Smooth muscle cell (in vitro differentiated cells): ENCODE measurements around the gene TNFSF11. TPM values are rescaled to one million over a fixed set of nuclear protein-coding genes. Genes with fewer than 3 reads are reported as not detected.

Experiments used
- DNase-seq: peaks from one replicate; lab custom pipeline; 2025; ENCODE audit not compliant: unreplicated experiment; lab: John Stamatoyannopoulos, UW
- H2AFZ ChIP-seq: fragments of 200-600 bp; sonication (generic); 2 replicates; pipeline ENCODE4 v1.6.0; 2016; ENCODE audit warnings: antibody characterized with exemption, low read depth, mild to moderate bottlenecking
- H3F3A ChIP-seq: fragments of 200-600 bp; sonication (generic); 2 replicates; pipeline ENCODE4 v1.6.0; 2017; ENCODE audit warnings: antibody characterized with exemption, low read depth
- H3K27ac ChIP-seq: fragments of 200-600 bp; sonication (generic); 2 replicates; pipeline ENCODE4 v1.5.1; 2016; ENCODE audit warnings: low read depth, mild to moderate bottlenecking
- H3K27me3 ChIP-seq: fragments of 200-600 bp; sonication (generic); 2 replicates; pipeline ENCODE4 v1.6.1; 2016; ENCODE audit warnings: low read depth, mild to moderate bottlenecking
- H3K36me3 ChIP-seq: fragments of 200-600 bp; sonication (generic); 2 replicates; pipeline ENCODE4 v1.5.1; 2016; ENCODE audit warnings: low read depth
- H3K4me1 ChIP-seq: fragments of 200-600 bp; sonication (generic); 2 replicates; pipeline ENCODE4 v1.5.1; 2016; ENCODE audit warnings: low read depth
- H3K4me2 ChIP-seq: fragments of 200-600 bp; sonication (generic); 2 replicates; pipeline ENCODE4 v1.6.0; 2016; ENCODE audit warnings: mild to moderate bottlenecking
- H3K4me3 ChIP-seq: fragments of 200-600 bp; sonication (generic); 2 replicates; pipeline ENCODE4 v1.5.1; 2016; ENCODE audit warnings: mild to moderate bottlenecking
- H3K79me2 ChIP-seq: fragments of 200-600 bp; sonication (generic); 2 replicates; pipeline ENCODE4 v1.6.0; 2016; ENCODE audit warnings: low read depth, mild to moderate bottlenecking
- H3K9ac ChIP-seq: fragments of 200-600 bp; sonication (generic); 2 replicates; pipeline ENCODE4 v1.6.0; 2016; ENCODE audit warnings: low read depth
- H3K9me3 ChIP-seq: fragments of 200-600 bp; sonication (generic); replicated peaks from 2 replicates; pipeline ENCODE4 v1.5.1; 2016; ENCODE audit warnings: low read depth
- H4K20me1 ChIP-seq: fragments of 200-600 bp; sonication (generic); 2 replicates; pipeline ENCODE4 v1.6.0; 2016; ENCODE audit warnings: low read depth
- WGBS: methylation state at CpG from one replicate; pipeline ENCODE4 v1.1.7; 2016; ENCODE audit warnings: low lambda C conversion rate; 5-methylcytosine and 5-hydroxymethylcytosine counted together
- polyA plus RNA-seq: library from polyadenylated mRNA; unstranded; fragments of >200 nt; fragmentation: Nextera tagmentation; extraction: Ambion mirVana; gene quantifications from 2 replicates; pipeline ENCODE4 v1.2.1, GENCODE V29; 2016
- total RNA-seq: library from RNA; depleted of rRNA; stranded (reverse); fragments of >200 nt; gene quantifications from 2 replicates; pipeline ENCODE4 v1.2.3, GENCODE V29; 2014
- TF ChIP-seq, protein P1 (sequence below): fragments of 200-600 bp; sonication (generic); IDR thresholded peaks from 2 replicates; pipeline ENCODE4 v1.5.1; 2017; ENCODE audit warnings: borderline replicate concordance, mild to moderate bottlenecking, antibody characterized with exemption; ENCODE audit not compliant: insufficient read depth, poor library complexity, severe bottlenecking

Gene TNFSF11
- total and polyA plus RNA-seq, 2 experiments from 2014 or later, result not detected

DNA sequence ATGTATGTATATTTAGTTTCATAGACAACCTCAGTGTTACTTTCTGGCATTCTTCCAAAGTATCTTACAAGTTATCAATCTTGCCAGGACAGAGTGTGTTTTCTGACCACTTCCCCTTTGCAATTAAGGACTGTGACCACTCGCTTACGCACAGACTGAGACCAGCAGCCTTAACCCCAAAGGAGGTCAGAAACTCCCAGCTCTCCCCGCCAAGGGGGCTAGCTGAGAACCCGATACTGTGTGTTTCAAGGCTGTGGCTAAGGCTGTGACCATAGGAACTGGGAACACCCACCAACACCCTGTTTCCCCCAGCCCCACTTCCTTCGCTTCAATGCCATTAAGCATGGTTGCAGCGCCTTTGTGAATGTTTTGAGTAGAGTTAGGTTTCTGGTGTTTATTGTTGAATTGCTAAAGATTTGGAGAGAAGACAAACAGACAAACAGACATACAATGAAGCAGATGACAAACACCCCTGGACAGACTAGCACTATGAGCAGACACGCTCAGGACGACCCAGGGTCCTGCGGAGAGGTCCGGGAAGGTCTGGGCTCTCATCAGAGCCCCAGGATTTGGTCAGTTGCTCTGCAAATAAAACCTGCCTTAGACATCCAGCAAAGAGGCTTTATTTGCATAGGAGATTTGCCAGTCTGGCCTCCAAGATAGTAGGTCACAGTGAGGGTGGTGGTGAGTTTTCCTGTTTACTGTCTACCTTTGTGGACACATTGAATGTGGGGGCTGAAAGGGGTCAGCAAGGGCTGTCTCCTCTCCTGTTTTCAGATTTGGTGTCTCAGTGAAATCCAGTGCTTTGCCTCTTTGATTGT lies 25.0 kb upstream of the TNFSF11 start:
- WGBS, result 91% methylated on average over 10 of the region's 10 CpGs
- no peak overlapping the region for H3K4me2 ChIP-seq
- no peaks in the 10 kb centered on the region for H3K36me3 ChIP-seq
- no peak overlapping the region for H3K27ac ChIP-seq
- no peaks in the 10 kb centered on the region for H3K27me3 ChIP-seq
- no peaks in the 10 kb centered on the region for H3F3A ChIP-seq
- H3K9me3 ChIP-seq, result no peaks in the 10 kb centered on the region
- no peak overlapping the region for H3K4me3 ChIP-seq
- no peak overlapping the region for H3K9ac ChIP-seq
- TF ChIP-seq, protein P1, sequence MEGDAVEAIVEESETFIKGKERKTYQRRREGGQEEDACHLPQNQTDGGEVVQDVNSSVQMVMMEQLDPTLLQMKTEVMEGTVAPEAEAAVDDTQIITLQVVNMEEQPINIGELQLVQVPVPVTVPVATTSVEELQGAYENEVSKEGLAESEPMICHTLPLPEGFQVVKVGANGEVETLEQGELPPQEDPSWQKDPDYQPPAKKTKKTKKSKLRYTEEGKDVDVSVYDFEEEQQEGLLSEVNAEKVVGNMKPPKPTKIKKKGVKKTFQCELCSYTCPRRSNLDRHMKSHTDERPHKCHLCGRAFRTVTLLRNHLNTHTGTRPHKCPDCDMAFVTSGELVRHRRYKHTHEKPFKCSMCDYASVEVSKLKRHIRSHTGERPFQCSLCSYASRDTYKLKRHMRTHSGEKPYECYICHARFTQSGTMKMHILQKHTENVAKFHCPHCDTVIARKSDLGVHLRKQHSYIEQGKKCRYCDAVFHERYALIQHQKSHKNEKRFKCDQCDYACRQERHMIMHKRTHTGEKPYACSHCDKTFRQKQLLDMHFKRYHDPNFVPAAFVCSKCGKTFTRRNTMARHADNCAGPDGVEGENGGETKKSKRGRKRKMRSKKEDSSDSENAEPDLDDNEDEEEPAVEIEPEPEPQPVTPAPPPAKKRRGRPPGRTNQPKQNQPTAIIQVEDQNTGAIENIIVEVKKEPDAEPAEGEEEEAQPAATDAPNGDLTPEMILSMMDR, result no peak
- no peaks in the 10 kb centered on the region for H4K20me1 ChIP-seq
- H3K4me1 ChIP-seq, result no peaks in the 10 kb centered on the region
- no peak overlapping the region for H2AFZ ChIP-seq
- H3K79me2 ChIP-seq, result no peaks in the 10 kb centered on the region
- no peak for DNase-seq

DNA sequence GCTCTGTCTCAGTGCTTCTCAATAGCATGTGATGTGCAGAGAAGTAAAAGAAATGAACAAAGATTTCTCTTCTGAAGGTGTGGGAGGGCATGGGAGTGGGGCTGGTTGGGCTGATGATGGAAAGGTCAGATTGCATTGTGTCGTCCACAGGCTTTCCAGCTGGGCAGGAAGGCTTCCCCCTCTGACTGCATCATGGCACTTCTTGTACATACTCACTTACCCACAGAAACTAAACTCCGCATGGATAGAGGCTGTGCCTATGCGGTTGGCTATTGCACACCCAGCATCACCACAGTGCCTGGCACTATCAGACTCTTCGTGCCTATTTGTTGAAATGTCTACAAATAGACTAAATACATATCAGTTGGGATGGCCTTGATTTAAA lies 24.4 kb upstream of the TNFSF11 start:
- Histone ChIP-seq H3K4me3 (no peak overlapping the region), H3K9me3 (no peaks in the 10 kb centered on the region), H3K27ac (no peak overlapping the region), H3K4me2 (no peak overlapping the region), H3K4me1 (no peaks in the 10 kb centered on the region), H3K79me2 (no peaks in the 10 kb centered on the region), H2AFZ (no peak overlapping the region), H3K36me3 (no peaks in the 10 kb centered on the region), H3K27me3 (no peaks in the 10 kb centered on the region), H3K9ac (no peak overlapping the region), H4K20me1 (no peaks in the 10 kb centered on the region), H3F3A (no peaks in the 10 kb centered on the region)
- TF ChIP-seq, protein P1, result no peak
- DNase-seq, result no peak
- 65% methylated on average over 4 of the region's 4 CpGs for WGBS

DNA sequence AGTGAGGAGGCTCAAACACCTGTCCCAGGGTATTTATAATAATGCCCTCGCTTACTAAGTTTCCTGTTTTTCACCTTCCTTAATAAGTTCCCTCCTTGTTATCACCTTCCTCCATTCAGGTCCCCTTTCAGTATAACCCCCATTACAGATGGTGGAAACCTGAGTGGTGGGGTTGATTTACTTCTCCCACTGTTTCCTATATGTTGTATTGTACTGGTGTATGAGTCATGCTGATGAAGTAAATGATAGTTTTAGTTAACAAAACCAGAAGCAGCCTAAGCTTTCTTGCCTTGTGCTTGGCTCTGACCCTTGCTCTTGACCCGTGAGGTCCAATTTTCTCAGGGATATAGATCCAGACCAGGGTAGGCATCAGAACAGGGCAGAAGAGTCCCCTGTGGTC lies 22.3 kb upstream of the TNFSF11 start:
- no peak overlapping the region for H3K4me2 ChIP-seq
- no peaks in the 10 kb centered on the region for H3K79me2 ChIP-seq
- H3K9ac ChIP-seq, result no peak overlapping the region
- TF ChIP-seq, protein P1, result no peak
- H3K27me3 ChIP-seq, result no peaks in the 10 kb centered on the region
- H3K4me1 ChIP-seq, result no peaks in the 10 kb centered on the region
- no peak overlapping the region for H3K27ac ChIP-seq
- no peak for DNase-seq
- H4K20me1 ChIP-seq, result no peaks in the 10 kb centered on the region
- no peak overlapping the region for H2AFZ ChIP-seq
- WGBS, result 92% methylated on average over 2 of the region's 2 CpGs
- H3K4me3 ChIP-seq, result no peak overlapping the region
- no peaks in the 10 kb centered on the region for H3K9me3 ChIP-seq
- H3F3A ChIP-seq, result no peaks in the 10 kb centered on the region
- H3K36me3 ChIP-seq, result no peaks in the 10 kb centered on the region
